GM19372 (cell line): ENCODE measurements around the gene MYO1D.
A peak's percentile ranks its signal among the peaks of the same experiment; 100 is the strongest.

Experiments used
- ATAC-seq: cut with Tn5 transposase; IDR thresholded peaks from one replicate; pipeline ENCODE4 v1.9.1; 2021; ENCODE audit warnings: mild to moderate bottlenecking, low read depth, moderate library complexity; ENCODE audit not compliant: unreplicated experiment

MYO1D gene

GRCh38 chr17:32497431-32498205 lies 379.3 kb downstream of the MYO1D start:
- ATAC-seq: no peak

- ATAC-seq: no peak
Measured at GRCh38 chr17:32496395-32497073, 380.4 kb downstream of the MYO1D start.

DNA sequence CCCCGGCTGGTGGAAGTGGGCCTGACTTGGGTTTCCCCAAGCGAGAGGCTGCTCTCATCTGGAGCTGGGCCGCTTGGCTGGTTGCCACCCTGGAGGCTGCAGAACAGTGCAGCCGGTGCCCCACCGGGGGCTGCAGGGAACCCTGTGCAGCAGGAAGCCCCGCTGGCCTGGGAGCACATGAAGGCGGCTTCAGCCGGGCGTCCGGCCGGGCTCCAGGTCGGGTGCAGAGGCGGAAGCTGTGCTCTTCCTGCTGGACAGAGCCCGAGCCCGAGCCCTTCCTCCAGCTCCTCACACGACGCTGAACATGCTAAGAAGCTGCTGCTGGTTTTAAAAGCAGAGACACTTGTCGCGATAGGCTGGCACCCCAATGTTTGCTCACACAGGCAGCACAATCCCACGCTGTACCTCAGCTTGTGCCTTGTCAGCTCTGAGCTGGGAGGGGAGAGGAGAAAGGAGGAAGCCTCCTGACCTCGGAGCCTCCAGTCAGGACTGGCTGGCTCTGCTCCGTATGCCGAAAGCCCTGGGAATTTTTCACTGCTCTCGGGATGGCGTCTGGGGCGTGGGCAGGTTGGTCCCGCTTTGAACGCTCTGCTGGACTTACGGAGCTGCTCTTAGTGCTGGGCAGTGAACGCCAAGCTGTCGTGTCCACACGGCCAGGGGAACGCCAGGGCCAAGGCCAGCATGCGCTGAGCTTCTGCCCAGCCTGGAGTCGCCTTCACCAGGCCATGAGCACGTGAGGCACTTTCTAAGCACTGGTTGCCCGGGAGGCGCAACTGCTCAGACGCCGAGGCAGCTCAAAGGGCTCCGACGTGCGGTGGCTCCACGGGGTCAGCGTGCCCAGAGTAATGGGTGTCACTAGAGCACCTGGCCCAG lies 381.3 kb downstream of the MYO1D start:
- ATAC-seq: no peak

- ATAC-seq: no peak
Measured at GRCh38 chr17:32494621-32495358, 382.1 kb downstream of the MYO1D start.

GRCh38 chr17:32493976-32494513 lies 382.9 kb downstream of the MYO1D start:
- ATAC-seq: no peak

- ATAC-seq: no peak
Measured at GRCh38 chr17:32493571-32493970, 383.4 kb downstream of the MYO1D start.

DNA sequence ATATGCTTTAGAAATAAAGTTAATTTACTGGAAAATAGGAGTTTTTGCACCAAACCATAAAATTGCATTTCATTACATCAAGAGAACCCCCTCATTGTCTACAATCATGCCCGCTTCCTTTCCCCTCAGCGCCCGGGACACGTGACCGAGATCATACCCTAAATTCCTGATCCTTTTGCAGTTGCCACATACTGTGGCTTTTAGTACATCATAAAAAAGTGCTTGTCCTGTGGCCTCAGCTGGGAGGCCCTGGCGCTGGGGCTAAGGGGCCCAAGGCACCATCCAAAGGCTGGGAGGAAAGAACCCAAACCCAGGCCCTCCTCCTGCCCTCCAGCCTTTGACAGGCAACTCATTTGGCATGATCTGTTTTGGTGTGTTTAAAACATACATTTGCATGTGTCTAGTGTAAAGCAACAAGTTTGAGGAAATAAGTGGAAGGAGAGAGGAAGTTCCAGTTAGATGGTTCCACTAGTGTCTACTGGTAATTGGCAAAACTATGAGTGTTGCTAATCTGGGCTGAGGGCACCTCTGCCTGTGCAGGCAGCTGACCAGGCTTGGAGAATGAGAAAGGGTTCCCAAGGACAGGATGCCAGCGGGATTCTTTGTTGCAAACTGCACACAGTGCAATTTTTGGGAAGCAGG lies 384.2 kb downstream of the MYO1D start:
- ATAC-seq: no peak

DNA sequence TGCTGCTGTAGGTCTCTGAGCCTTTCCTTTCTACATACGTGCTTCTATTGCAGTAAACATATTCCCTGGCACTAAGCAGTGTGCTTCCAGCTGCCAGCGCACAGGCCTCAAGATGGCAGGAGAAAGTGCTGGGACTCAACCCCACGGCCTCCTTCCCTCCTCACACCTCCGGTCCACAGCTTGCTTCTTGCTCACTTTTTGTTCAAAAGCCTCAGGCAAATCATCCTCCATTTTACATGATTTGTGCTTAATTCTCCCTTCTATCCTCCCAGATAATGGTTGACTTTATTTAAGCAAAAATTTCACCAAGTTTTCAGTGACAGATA lies 384.7 kb downstream of the MYO1D start:
- no peak for ATAC-seq

GRCh38 chr17:32491371-32492263 lies 385.3 kb downstream of the MYO1D start:
- no peak for ATAC-seq

GRCh38 chr17:32490101-32490482 lies 386.8 kb downstream of the MYO1D start:
- ATAC-seq: no peak

GRCh38 chr17:32489320-32490100 lies 387.4 kb downstream of the MYO1D start:
- ATAC-seq: no peak

- ATAC-seq: no peak
Measured at GRCh38 chr17:32488604-32489180, 388.2 kb downstream of the MYO1D start.

GRCh38 chr17:32488177-32488542 lies 388.8 kb downstream of the MYO1D start:
- ATAC-seq: no peak

DNA sequence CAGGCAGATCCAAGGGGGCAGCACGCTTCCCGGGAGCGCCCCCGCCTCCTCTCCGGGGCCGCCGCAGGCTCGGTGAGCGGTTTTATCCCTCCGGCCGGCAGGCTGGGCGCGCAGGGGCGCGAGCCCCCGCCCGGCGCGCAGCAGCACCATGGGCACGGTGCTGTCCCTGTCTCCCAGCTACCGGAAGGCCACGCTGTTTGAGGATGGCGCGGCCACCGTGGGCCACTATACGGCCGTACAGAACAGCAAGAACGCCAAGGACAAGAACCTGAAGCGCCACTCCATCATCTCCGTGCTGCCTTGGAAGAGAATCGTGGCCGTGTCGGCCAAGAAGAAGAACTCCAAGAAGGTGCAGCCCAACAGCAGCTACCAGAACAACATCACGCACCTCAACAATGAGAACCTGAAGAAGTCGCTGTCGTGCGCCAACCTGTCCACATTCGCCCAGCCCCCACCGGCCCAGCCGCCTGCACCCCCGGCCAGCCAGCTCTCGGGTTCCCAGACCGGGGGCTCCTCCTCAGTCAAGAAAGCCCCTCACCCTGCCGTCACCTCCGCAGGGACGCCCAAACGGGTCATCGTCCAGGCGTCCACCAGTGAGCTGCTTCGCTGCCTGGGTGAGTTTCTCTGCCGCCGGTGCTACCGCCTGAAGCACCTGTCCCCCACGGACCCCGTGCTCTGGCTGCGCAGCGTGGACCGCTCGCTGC lies 389.3 kb downstream of the MYO1D start:
- peak; percentile 19 for ATAC-seq

DNA sequence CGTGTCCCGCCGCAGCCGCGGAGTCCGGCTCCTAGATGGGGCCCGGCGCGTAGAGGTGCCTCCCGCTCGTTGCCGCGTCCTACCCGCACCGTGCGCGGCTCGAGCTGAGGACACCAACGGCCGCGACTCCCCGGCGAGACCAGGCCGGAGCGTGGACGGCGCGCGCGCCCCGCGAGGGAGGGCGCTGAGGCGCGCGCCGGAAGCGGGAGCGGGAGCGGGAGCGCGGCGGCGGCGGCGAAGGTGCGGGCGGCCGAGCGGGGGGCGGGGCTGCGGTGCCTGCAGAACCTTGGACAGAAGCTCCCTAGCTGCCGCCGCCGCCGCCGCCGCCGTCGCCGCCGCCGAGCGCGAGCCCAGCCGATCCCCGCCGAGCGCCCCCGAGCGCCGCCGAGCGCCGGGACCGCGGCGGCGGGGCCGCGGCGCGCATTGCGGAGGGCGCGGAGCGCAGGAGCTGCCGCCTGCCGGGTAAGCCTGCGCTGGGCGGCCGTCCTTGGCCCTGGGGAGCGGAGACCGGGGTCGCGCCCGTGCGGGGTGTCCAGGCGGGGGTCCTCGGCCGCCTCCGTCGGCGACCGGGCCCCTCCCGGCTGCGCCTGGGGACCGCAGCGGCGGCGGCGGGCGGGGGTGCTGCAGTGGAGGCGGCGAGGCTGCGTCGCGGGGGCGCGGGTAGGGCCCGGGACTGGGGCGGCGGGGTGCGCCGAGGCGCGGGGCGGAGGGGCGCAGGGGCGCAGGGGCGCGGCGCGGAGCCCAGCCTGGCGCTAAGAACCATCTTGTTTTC lies 390.0 kb downstream of the MYO1D start, which contains the start of gene CDK5R1:
Gene CDK5R1 (plus strand): TSS at position 293 of the 772 bp plus-strand sequence. CDS start 628 bp downstream, outside the sequence.
- peak; percentile 37 for ATAC-seq

DNA sequence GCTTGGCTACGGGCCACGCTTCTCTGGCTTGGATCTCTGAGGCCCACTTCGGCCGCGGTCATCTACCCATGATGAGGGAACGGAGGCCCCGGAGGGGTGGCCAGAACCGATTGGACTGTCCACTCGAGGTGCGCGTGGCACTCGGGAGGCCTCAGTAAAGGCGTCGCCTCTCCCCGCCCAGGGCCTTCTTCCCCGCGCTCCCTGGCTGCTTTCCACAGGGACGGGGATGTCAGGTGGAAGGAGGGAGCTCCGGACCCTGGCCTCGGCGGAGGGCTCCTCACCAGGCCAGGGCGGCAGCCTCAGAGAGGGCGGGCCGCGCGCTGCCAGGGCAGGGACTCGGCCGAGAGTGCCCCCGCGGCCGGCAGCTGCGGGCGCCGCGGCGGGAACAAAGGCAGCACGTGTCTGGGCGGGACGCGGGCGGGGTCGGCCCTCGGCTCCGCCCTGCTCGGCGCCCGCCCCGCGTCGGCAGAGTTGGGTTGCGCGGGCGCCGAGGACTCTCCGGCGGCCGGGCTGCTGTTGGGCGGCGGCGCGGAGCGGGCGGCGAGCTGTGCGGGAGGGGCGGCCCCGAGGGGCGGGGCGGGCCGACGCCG lies 390.7 kb downstream of the MYO1D start:
- ATAC-seq: peak; percentile 51
